ENCODE results near the gene CRLF2. TPM values are rescaled to one million over a fixed set of nuclear protein-coding genes. Genes with fewer than 3 reads are reported as not detected.

The CRLF2 gene
- total RNA-seq, 3 donors from 2014 or later (not counting 1 experiment from before 2014, with no cell fraction given), result 1.3 TPM; not detected in 2

- Mint-ChIP-seq H3K4me3 (peak overlapping the region; percentile 21), H3K9me3 (no peaks in the 10 kb centered on the region), H3K27me3 (ENCODE audit: low read depth in 2 of 2) (no peaks in the 10 kb centered on the region), H3K4me1 (peaks cover 5 to 6% of the 10 kb centered on the region in 2 donors), H3K27ac (peak overlapping the region in 1 of 2 donors; percentile 46), H3K36me3 (no peaks in the 10 kb centered on the region)
- Histone ChIP-seq H3K4me1 (ENCODE audit: control insufficient read depth, insufficient read depth, low read length) (peaks cover 4% of the 10 kb centered on the region), H3K9me3 (ENCODE audit: control insufficient read depth, insufficient read depth, low read length) (no peaks in the 10 kb centered on the region), H3K27me3 (ENCODE audit: control insufficient read depth, insufficient read depth, low read length) (no peaks in the 10 kb centered on the region), H3K27ac (ENCODE audit: low read length) (no peak overlapping the region), H3K4me3 (ENCODE audit: low read length) (no peak overlapping the region), H3K36me3 (ENCODE audit: control insufficient read depth, insufficient read depth, low read length) (no peaks in the 10 kb centered on the region)
- WGBS (ENCODE audit: insufficient coverage), result 4% methylated on average over 12 of the region's 12 CpGs
- DNase-seq (peak in 1 of 2 donors; percentile 46), ATAC-seq (peak in 2 of 3 donors; percentile 48 to 70)
- no peak for TF ChIP-seq CTCF (IDR thresholded peaks at IDR 0.05)
- intact Hi-C loops (cut with micrococcal nuclease), result no loop called here
These were observed 46.8 kb downstream of the CRLF2 start for GRCh38 chrX:1165535-1166196.

GRCh38 chrX:1164322-1165288, 47.8 kb downstream of the CRLF2 start:
- no peak overlapping the region for H3K27ac ChIP-seq (ENCODE audit: low read length)
- peak in 1 of 2 donors; percentile 20 for DNase-seq
- H3K4me3 ChIP-seq (ENCODE audit: low read length), result no peak overlapping the region
- Mint-ChIP-seq H3K4me3 (no peak overlapping the region), H3K4me1 (peaks cover 9 to 17% of the 10 kb centered on the region in 2 donors), H3K27ac (no peak overlapping the region), H3K36me3 (no peaks in the 10 kb centered on the region), H3K9me3 (peaks cover 5 to 10% of the 10 kb centered on the region in 2 donors), H3K27me3 (ENCODE audit: low read depth in 2 of 2) (no peaks in the 10 kb centered on the region)
- no peaks in the 10 kb centered on the region for H3K36me3 ChIP-seq (ENCODE audit: control insufficient read depth, insufficient read depth, low read length)
- intact Hi-C loops (cut with micrococcal nuclease), result no loop called here
- WGBS (ENCODE audit: insufficient coverage), result 5% methylated on average over 17 of the region's 18 CpGs
- peaks cover 4% of the 10 kb centered on the region for H3K4me1 ChIP-seq (ENCODE audit: control insufficient read depth, insufficient read depth, low read length)
- no peaks in the 10 kb centered on the region for H3K27me3 ChIP-seq (ENCODE audit: control insufficient read depth, insufficient read depth, low read length)
- ATAC-seq, result peak in 2 of 3 donors; percentile 21 to 27
- no peak for TF ChIP-seq CTCF (IDR thresholded peaks at IDR 0.05)
- H3K9me3 ChIP-seq (ENCODE audit: control insufficient read depth, insufficient read depth, low read length), result no peaks in the 10 kb centered on the region

GRCh38 chrX:1163231-1163630, 49.2 kb downstream of the CRLF2 start:
- ATAC-seq (no peak), DNase-seq (no peak)
- H3K4me3 Mint-ChIP-seq, result no peak overlapping the region
- no peaks in the 10 kb centered on the region for H3K27me3 Mint-ChIP-seq (ENCODE audit: low read depth in 2 of 2)
- H3K36me3 Mint-ChIP-seq, result no peaks in the 10 kb centered on the region
- Histone ChIP-seq H3K27ac (ENCODE audit: low read length) (no peak overlapping the region), H3K9me3 (ENCODE audit: control insufficient read depth, insufficient read depth, low read length) (no peaks in the 10 kb centered on the region), H3K4me1 (ENCODE audit: control insufficient read depth, insufficient read depth, low read length) (peaks cover 4% of the 10 kb centered on the region), H3K4me3 (ENCODE audit: low read length) (no peak overlapping the region), H3K27me3 (ENCODE audit: control insufficient read depth, insufficient read depth, low read length) (no peaks in the 10 kb centered on the region), H3K36me3 (ENCODE audit: control insufficient read depth, insufficient read depth, low read length) (no peaks in the 10 kb centered on the region)
- TF ChIP-seq CTCF (IDR thresholded peaks at IDR 0.05), result no peak
- no peak overlapping the region for H3K27ac Mint-ChIP-seq
- H3K4me1 Mint-ChIP-seq, result peaks cover 10 to 21% of the 10 kb centered on the region in 2 donors
- WGBS (ENCODE audit: insufficient coverage), result 80% methylated on average over 11 of the region's 11 CpGs
- H3K9me3 Mint-ChIP-seq, result peaks cover 9 to 14% of the 10 kb centered on the region in 2 donors
- intact Hi-C loops (cut with micrococcal nuclease), result no loop called here
